Mucosa of descending colon (tissue), 3 donors: ENCODE data around the gene PRSS38. TPM values are rescaled to one million over a fixed set of nuclear protein-coding genes. Genes with fewer than 3 reads are reported as not detected.

ENCODE experiments used
- ATAC-seq: fragments of 200-7000 bp; cut with Tn5 transposase; one replicate; pipeline ENCODE4 v1.9.1; 2020; ENCODE audit warnings: mild to moderate bottlenecking, moderate library complexity
- DNase-seq, 3 donors: peaks; one replicate each; pipeline ENCODE4 v3.0.0-alpha.2; 2020
- H3K36me3 ChIP-seq: fragments of 200-600 bp; one replicate; pipeline ENCODE4 v1.8.0; 2021; ENCODE audit warnings: low read depth, mild to moderate bottlenecking
- H3K4me1 ChIP-seq: fragments of 200-600 bp; one replicate; pipeline ENCODE4 v1.8.0; 2021; ENCODE audit warnings: low read depth, mild to moderate bottlenecking
- H3K4me3 ChIP-seq: fragments of 200-600 bp; one replicate; pipeline ENCODE4 v1.8.0; 2021; ENCODE audit warnings: mild to moderate bottlenecking
- H3K9me3 ChIP-seq: fragments of 200-600 bp; one replicate; pipeline ENCODE4 v1.8.0; 2021; ENCODE audit warnings: mild to moderate bottlenecking
- CTCF ChIP-seq: fragments of 200-600 bp; IDR thresholded peaks from one replicate; pipeline ENCODE4 v1.8.0; 2022; ENCODE audit warnings: antibody characterized with exemption, mild to moderate bottlenecking
- intact Hi-C, 2 donors: fragments of 100-400 bp; cut with DNase I in 1 of 2; cut with micrococcal nuclease in 1 of 2; formaldehyde crosslinking; loops; one replicate each; pipeline versions ENCODE4 v1.11.0 to v1.11.1; 2022; cut with DNase I, micrococcal nuclease
- total RNA-seq, 3 donors: library from RNA; stranded (reverse); fragmentation: NEBNext Ultra II Directional in 2 of 3; extraction: Animal tissue kit (Norgen Biotek cat#: 25700) in 2 of 3; gene quantifications; one replicate each; pipeline versions ENCODE4 v1.2.1 to v1.2.4, GENCODE V29; 2021 to 2023
- donor health status: DM: no; HTN: no; CAD: no; lungs with moderate emphysema.
- donor health status: DM: no; HTN: no; CAD: no.
- donor health status: DM: no; HTN: yes; CAD: no.

PRSS38 gene
- total RNA-seq, 3 donors from 2014 or later = not detected

- H3K36me3 ChIP-seq = no peaks in the 10 kb centered on the region
- H3K4me3 ChIP-seq = no peak overlapping the region
- peak in 2 of 3 donors; percentile 18 to 34 for DNase-seq
- intact Hi-C loops = no loop called here
- H3K9me3 ChIP-seq = no peaks in the 10 kb centered on the region
- TF ChIP-seq CTCF = no peak
- no peak for ATAC-seq
- no peaks in the 10 kb centered on the region for H3K4me1 ChIP-seq
Observed at GRCh38 chr1:227892489-227893299, 77.2 kb downstream of the PRSS38 start.

- no peak for TF ChIP-seq CTCF
- ATAC-seq = no peak
- peak in 1 of 3 donors; percentile 24 for DNase-seq
Observed at GRCh38 chr1:227893300-227893948, 77.9 kb downstream of the PRSS38 start.

GRCh38 chr1:227893949-227894721, 78.7 kb downstream of the PRSS38 start:
- H3K4me3 ChIP-seq = no peak overlapping the region
- ATAC-seq = no peak
- intact Hi-C loops = no loop called here
- H3K36me3 ChIP-seq = no peaks in the 10 kb centered on the region
- TF ChIP-seq CTCF = no peak
- H3K9me3 ChIP-seq = no peaks in the 10 kb centered on the region
- peak in 1 of 3 donors; percentile 36 for DNase-seq
- no peaks in the 10 kb centered on the region for H3K4me1 ChIP-seq

More at GRCh38 chr1:227893300-227893948, 77.9 kb downstream of the PRSS38 start:
- Histone ChIP-seq H3K4me1 (no peaks in the 10 kb centered on the region), H3K9me3 (no peaks in the 10 kb centered on the region), H3K4me3 (no peak overlapping the region), H3K36me3 (no peaks in the 10 kb centered on the region)
- intact Hi-C loops = no loop called here

GRCh38 chr1:227894831-227895451, 79.5 kb downstream of the PRSS38 start:
- DNase-seq (peak in 1 of 3 donors; percentile 26), ATAC-seq (no peak)
- Histone ChIP-seq H3K9me3 (no peaks in the 10 kb centered on the region), H3K4me3 (no peak overlapping the region), H3K36me3 (no peaks in the 10 kb centered on the region), H3K4me1 (no peaks in the 10 kb centered on the region)
- intact Hi-C loops = no loop called here
- no peak for TF ChIP-seq CTCF

Other genes starting within 250 kb of the PRSS38 start
- 10 to 100 TPM; 12.3 to 18.1 (median 13.8) TPM for gene JMJD4, start 80.4 kb upstream of the PRSS38 start, total RNA-seq
- 10 to 100 TPM; 16.4 to 31.9 (median 27.6) TPM for gene SNAP47, start 80.2 kb upstream of the PRSS38 start, total RNA-seq
- 10 to 100 TPM in 1 of 3 donors, 1 to 10 TPM in 2; 1.7 to 12.7 (median 2.4) TPM for gene WNT9A, start 132.3 kb downstream of the PRSS38 start, total RNA-seq
- not detected for gene WNT3A, start 191.3 kb downstream of the PRSS38 start, total RNA-seq